Loucy (cell line): ENCODE results near the gene MEF2C.
"Not testable (repeated sequence)": the region's sequence is repeated elsewhere in the genome, so short reads cannot be mapped to it uniquely, and the experiment has no call there.

Source experiments
- CTCF ChIP-seq: fragments of 200-600 bp; sonication (generic); conservative IDR thresholded peaks from 2 replicates; pipeline ENCODE4 v1.5.1; 2014; ENCODE audit warnings: mild to moderate bottlenecking, antibody characterized with exemption, low read length
- EZH2phosphoT487 ChIP-seq: fragments of 200-600 bp; IDR thresholded peaks from 2 replicates; pipeline ENCODE4 v1.6.1; 2018; ENCODE audit warnings: antibody characterized with exemption, mild to moderate bottlenecking, moderate library complexity, borderline replicate concordance

- TF ChIP-seq CTCF, EZH2phosphoT487: not testable (repeated sequence)
These were observed 84.1 kb downstream of the MEF2C start for GRCh38 chr5:88798933-88799332.
